HG03378 (cell line): ENCODE data around the gene RBM4.
A peak's percentile ranks its signal among the peaks of the same experiment; 100 is the strongest.
"Not testable (repeated sequence)": the region's sequence is repeated elsewhere in the genome, so short reads cannot be mapped to it uniquely, and the experiment has no call there.

Source experiments
- ATAC-seq: cut with Tn5 transposase; IDR thresholded peaks from one replicate; pipeline ENCODE4 v1.9.1; 2021; ENCODE audit warnings: mild to moderate bottlenecking, moderate library complexity; ENCODE audit not compliant: unreplicated experiment

The RBM4 gene

GRCh38 chr11:66638177-66639065, at the start of gene RBM4:
RBM4 (plus strand) TSS chr11:66638703; CDS start chr11:66639712, 1,009 bp downstream.
- peak; percentile 92 for ATAC-seq

GRCh38 chr11:66589315-66589714, 49.2 kb upstream of the RBM4 start:
- ATAC-seq, result not testable (repeated sequence)

GRCh38 chr11:66589996-66590675, 48.4 kb upstream of the RBM4 start:
- no peak for ATAC-seq

GRCh38 chr11:66591175-66591574, 47.3 kb upstream of the RBM4 start:
- ATAC-seq, result no peak

GRCh38 chr11:66592457-66593302, 45.8 kb upstream of the RBM4 start, which contains the start of the genes CCDC87 and CCS:
CCDC87 (minus strand) TSS chr11:66593063; CDS start chr11:66593015, 48 bp downstream.
CCS (plus strand) TSS chr11:66593185; CDS start chr11:66593262, 77 bp downstream.
- ATAC-seq, result peak; percentile 79

GRCh38 chr11:66593303-66593635, 45.2 kb upstream of the RBM4 start:
- ATAC-seq, result peak; percentile 12

GRCh38 chr11:66593650-66594049, 44.9 kb upstream of the RBM4 start:
- ATAC-seq, result no peak

GRCh38 chr11:66595245-66595904, 43.1 kb upstream of the RBM4 start:
- no peak for ATAC-seq

- ATAC-seq, result no peak
Observed at GRCh38 chr11:66598993-66599392, 39.5 kb upstream of the RBM4 start.

- ATAC-seq, result no peak
Observed at GRCh38 chr11:66600219-66600618, 38.3 kb upstream of the RBM4 start.

- ATAC-seq, result no peak
Observed at GRCh38 chr11:66600631-66601233, 37.8 kb upstream of the RBM4 start.

- ATAC-seq, result no peak
Observed at GRCh38 chr11:66603072-66603471, 35.4 kb upstream of the RBM4 start.

GRCh38 chr11:66604155-66604554, 34.3 kb upstream of the RBM4 start:
- ATAC-seq, result no peak

- not testable (repeated sequence) for ATAC-seq
Observed at GRCh38 chr11:66606608-66607007, 31.9 kb upstream of the RBM4 start.

- no peak for ATAC-seq
Observed at GRCh38 chr11:66607126-66607834, 31.2 kb upstream of the RBM4 start.

- no peak for ATAC-seq
Observed at GRCh38 chr11:66609721-66610617, 28.5 kb upstream of the RBM4 start.

- no peak for ATAC-seq
Observed at GRCh38 chr11:66612458-66612857, 26.0 kb upstream of the RBM4 start.

- no peak for ATAC-seq
Observed at GRCh38 chr11:66614073-66614472, 24.4 kb upstream of the RBM4 start.
